Measurements from ENCODE around the gene BBS2. TPM values are rescaled to one million over a fixed set of nuclear protein-coding genes. Genes with fewer than 3 reads are reported as not detected.

The BBS2 gene
- total RNA-seq, 4 donors from 2014 or later = 38.7 to 171 (median 41.2) TPM

DNA sequence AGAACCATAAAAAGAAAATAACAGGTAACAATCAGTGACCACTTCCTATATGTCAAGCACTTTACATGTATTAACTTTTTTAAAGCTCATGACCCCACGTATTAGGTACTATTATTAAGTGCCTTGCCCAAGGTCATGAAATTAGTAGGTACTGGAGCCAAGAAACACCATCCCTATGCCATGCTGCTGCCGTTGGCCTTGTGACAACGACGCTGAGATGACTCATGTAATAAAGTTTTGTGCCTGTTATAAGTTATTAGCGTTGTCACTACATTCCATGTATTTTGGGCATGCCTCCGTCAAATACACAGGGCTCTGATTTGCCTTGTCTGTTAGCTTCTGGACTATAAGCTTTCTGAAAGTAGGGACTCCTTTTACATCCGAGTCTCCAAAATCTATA lies 1.4 kb downstream of the BBS2 start:
- no peaks in the 10 kb centered on the region for H3K36me3 ChIP-seq
- H3K9me3 ChIP-seq = no peaks in the 10 kb centered on the region
- peaks cover 9 to 37% (median 15%) of the 10 kb centered on the region in 4 donors for H3K4me1 ChIP-seq
- no peak overlapping the region for H3K4me3 ChIP-seq
- WGBS, 2 donors (ENCODE audit: low coverage in 1 of 2) = 63 to 75% methylated on average over 7 of the region's 7 CpGs
- in situ Hi-C loops (cut with MboI; ENCODE audit: low pct_ligation_motif_present in 1 of 4, low pct_unique_long_range_greater_than_20kb in 1 of 4, low sequenced_read_pairs in 3 of 4) (no loop called here), intact Hi-C loops (cut with DNase I; ENCODE audit: low total_unique reads) (no loop called here)
- TF ChIP-seq POLR2AphosphoS5 (IDR thresholded peaks at IDR 0.05) (no peak), POLR2A (IDR thresholded peaks at IDR 0.05) (no peak), EP300 (IDR thresholded peaks at IDR 0.05; ENCODE audit: low read depth) (no peak)
- TF ChIP-seq, protein P1, sequence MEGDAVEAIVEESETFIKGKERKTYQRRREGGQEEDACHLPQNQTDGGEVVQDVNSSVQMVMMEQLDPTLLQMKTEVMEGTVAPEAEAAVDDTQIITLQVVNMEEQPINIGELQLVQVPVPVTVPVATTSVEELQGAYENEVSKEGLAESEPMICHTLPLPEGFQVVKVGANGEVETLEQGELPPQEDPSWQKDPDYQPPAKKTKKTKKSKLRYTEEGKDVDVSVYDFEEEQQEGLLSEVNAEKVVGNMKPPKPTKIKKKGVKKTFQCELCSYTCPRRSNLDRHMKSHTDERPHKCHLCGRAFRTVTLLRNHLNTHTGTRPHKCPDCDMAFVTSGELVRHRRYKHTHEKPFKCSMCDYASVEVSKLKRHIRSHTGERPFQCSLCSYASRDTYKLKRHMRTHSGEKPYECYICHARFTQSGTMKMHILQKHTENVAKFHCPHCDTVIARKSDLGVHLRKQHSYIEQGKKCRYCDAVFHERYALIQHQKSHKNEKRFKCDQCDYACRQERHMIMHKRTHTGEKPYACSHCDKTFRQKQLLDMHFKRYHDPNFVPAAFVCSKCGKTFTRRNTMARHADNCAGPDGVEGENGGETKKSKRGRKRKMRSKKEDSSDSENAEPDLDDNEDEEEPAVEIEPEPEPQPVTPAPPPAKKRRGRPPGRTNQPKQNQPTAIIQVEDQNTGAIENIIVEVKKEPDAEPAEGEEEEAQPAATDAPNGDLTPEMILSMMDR (IDR thresholded peaks at IDR 0.05) = no peak
- DNase-seq = no peak
- H3K27me3 ChIP-seq = no peaks in the 10 kb centered on the region
- H3K27ac ChIP-seq = no peak overlapping the region

DNA sequence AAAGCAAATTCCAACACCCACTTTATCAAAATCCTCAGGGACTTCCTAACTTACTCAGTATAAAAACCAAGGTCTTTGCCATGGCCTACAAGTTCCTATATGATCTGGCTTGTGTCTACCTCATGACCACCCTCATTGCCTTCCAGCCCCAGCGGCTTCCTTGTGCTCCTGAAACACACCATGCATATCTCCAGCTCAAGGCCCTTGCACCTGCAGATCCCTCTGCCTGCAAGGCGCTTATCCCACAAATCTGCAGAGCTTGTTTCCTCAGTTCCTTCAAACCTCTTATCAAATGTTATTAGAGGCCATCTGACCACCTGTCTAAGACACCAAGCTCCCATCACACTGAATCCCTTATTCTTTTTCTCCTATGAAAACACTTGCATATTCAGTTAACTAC lies 2.6 kb downstream of the BBS2 start:
- no peaks in the 10 kb centered on the region for H3K9me3 ChIP-seq
- H3K4me1 ChIP-seq = peaks cover 9 to 38% (median 15%) of the 10 kb centered on the region in 4 donors
- no peak overlapping the region for H3K27ac ChIP-seq
- DNase-seq = no peak
- intact Hi-C loops (cut with DNase I; ENCODE audit: low total_unique reads) = no loop called here
- H3K4me3 ChIP-seq = no peak overlapping the region
- H3K27me3 ChIP-seq = no peaks in the 10 kb centered on the region
- 96 to 100% methylated on average over 1 to 2 of the region's 2 CpGs for WGBS, 2 donors (ENCODE audit: low coverage in 1 of 2)
- TF ChIP-seq, protein P1 (IDR thresholded peaks at IDR 0.05) = no peak
- no peak for TF ChIP-seq POLR2A (IDR thresholded peaks at IDR 0.05)
- TF ChIP-seq POLR2AphosphoS5 (IDR thresholded peaks at IDR 0.05) = no peak
- no peak for TF ChIP-seq EP300 (IDR thresholded peaks at IDR 0.05; ENCODE audit: low read depth)
- in situ Hi-C loops (cut with MboI; ENCODE audit: low pct_ligation_motif_present in 1 of 4, low pct_unique_long_range_greater_than_20kb in 1 of 4, low sequenced_read_pairs in 3 of 4) = no loop called here
- no peaks in the 10 kb centered on the region for H3K36me3 ChIP-seq

DNA sequence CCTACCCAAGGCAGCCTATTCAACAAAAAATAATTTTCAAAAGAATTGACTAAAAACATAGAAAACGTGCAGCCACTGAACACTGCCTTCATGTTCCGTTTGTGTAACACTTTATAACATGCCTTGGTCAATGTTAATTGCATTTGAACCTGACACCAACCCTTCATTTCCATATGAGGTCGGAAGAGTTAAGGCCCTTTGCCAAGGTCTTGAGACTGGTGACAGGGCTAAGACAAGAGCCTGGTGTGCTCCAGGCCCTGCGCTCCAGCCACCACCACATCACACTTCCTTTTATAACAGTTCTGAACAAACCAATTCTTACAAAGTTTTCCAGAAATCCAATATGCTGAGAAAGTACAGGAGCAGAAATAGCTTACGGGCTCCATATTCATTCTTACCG lies 4.2 kb downstream of the BBS2 start:
- in situ Hi-C loops (cut with MboI; ENCODE audit: low pct_ligation_motif_present in 1 of 4, low pct_unique_long_range_greater_than_20kb in 1 of 4, low sequenced_read_pairs in 3 of 4) = no loop called here
- no peak overlapping the region for H3K27ac ChIP-seq
- TF ChIP-seq EP300 (IDR thresholded peaks at IDR 0.05; ENCODE audit: low read depth) (no peak), POLR2AphosphoS5 (IDR thresholded peaks at IDR 0.05) (no peak), POLR2A (IDR thresholded peaks at IDR 0.05) (no peak)
- TF ChIP-seq, protein P1 (IDR thresholded peaks at IDR 0.05) = no peak

DNA sequence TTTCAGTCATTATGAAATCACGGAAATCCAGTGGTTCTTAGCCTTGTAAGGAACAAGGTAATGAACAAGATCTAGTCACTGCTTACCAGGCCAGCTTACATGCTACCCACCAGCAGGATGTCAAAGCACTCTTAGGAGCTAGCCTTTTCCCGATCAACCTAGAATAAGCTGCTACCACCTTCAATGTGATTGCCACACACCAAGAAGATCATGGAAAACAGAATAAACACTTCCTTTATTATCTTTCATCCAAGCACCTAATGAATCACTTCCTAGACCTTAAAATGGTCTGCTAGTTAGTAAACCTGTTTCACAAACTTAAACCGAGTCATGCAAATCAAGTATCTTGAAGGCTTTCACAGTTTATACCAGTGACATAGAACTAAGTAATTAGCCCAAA lies 5.0 kb downstream of the BBS2 start:
- intact Hi-C loops (cut with DNase I; ENCODE audit: low total_unique reads) = loop anchor here (5.0 kb wide), 1 partner anchor 187 kb away; no protein-coding TSS in a partner anchor
- H3K4me3 ChIP-seq = no peak overlapping the region

More for the DNA sequence above, 4.2 kb downstream of the BBS2 start:
- intact Hi-C loops (cut with DNase I; ENCODE audit: low total_unique reads) = no loop called here
- H3K4me1 ChIP-seq = peaks cover 9 to 37% (median 14%) of the 10 kb centered on the region in 4 donors
- WGBS, 2 donors (ENCODE audit: low coverage in 1 of 2) = 72 to 81% methylated on average over 3 to 6 of the region's 6 CpGs
- no peaks in the 10 kb centered on the region for H3K27me3 ChIP-seq
- no peaks in the 10 kb centered on the region for H3K36me3 ChIP-seq
- no peak overlapping the region for H3K4me3 ChIP-seq
- DNase-seq = no peak
- no peaks in the 10 kb centered on the region for H3K9me3 ChIP-seq

More for the DNA sequence above, 5.0 kb downstream of the BBS2 start:
- no peak for DNase-seq
- Histone ChIP-seq H3K27ac (no peak overlapping the region), H3K27me3 (no peaks in the 10 kb centered on the region), H3K4me1 (peaks cover 3 to 31% (median 8%) of the 10 kb centered on the region in 4 donors), H3K36me3 (peaks cover 0 to 8% (median 1%) of the 10 kb centered on the region in 4 donors), H3K9me3 (no peaks in the 10 kb centered on the region)
- no peak for TF ChIP-seq POLR2A (IDR thresholded peaks at IDR 0.05)
- TF ChIP-seq POLR2AphosphoS5 (IDR thresholded peaks at IDR 0.05) = no peak
- no peak for TF ChIP-seq EP300 (IDR thresholded peaks at IDR 0.05; ENCODE audit: low read depth)
- TF ChIP-seq, protein P1 (IDR thresholded peaks at IDR 0.05) = no peak
- in situ Hi-C loops (cut with MboI; ENCODE audit: low pct_ligation_motif_present in 1 of 4, low pct_unique_long_range_greater_than_20kb in 1 of 4, low sequenced_read_pairs in 3 of 4) = loop anchor here in 2 of 4 donors (5.0 kb wide), 2 partner anchors 187 to 192 kb away; no protein-coding TSS in a partner anchor
- WGBS, 2 donors (ENCODE audit: low coverage in 1 of 2) = 67 to 85% methylated on average over 3 of the region's 3 CpGs

Data from transverse colon (tissue), 4 donors.